Nucleus accumbens (tissue), 56 donors: ENCODE data around the gene UCN2.
A peak's percentile ranks its signal among the peaks of the same experiment; 100 is the strongest.

Experiments used
- DNase-seq, 56 donors: peaks; one replicate each; lab custom pipeline; 2025; lab: John Stamatoyannopoulos, UW

UCN2 gene

DNA sequence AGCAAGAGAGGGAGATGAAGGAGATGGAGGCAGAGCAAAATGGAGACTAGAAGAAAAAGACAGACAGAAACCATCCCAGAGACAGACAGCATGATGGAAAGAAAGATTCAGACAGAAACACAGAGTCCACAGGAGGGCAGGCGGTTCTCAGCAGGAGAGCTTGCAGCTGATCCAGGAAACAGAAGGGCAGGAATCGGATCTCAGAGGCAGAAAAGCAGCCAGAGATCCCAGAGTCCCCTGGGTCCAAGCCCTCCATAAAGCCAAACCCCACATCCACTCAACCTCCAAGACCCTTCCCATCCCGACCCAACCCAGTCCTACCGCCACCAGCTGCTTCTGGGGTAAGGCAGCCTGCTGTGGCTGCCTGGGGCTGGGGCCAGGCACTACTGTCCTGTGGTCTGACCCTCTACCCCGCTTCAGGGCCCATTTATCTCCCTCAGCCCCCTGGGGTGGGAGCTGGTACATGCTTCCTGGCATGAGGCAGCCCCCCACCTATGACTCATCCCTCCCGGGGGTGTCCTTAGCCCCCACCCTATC, at the start of gene UCN2:
Gene UCN2 (minus strand): TSS at position 400 of the 537 bp plus-strand sequence. CDS start 657 bp downstream, outside the sequence.
- DNase-seq, result no peak

GRCh38 chr3:48612309-48612708, 48.7 kb upstream of the UCN2 start:
- no peak for DNase-seq

GRCh38 chr3:48609088-48610005, 45.8 kb upstream of the UCN2 start, which contains the start of gene UQCRC1:
Gene UQCRC1, minus strand, starts transcription at chr3:48609646. Its CDS starts 26 bp downstream, at chr3:48609620.
- peak in 55 of 56 donors; percentile 15 to 93 (median 84) for DNase-seq

DNA sequence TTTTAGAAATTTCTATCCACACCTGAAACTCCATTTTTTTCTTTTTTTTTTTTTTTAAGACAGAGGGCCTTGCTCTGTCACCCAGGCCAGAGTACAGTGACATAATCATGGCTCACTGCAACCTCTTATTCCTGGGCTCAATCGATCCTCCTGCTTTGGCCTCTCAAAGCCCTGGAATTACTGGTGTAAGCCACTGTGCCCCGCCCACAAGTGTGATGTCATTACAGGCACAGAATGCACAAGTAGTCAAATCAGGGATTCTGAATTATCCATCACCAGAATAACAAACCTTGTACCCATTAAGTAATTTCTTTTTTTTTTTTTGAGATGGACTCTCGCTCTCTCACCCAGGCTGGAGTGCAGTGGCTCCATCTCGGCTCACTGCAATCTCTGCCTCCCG, 43.9 kb upstream of the UCN2 start:
- DNase-seq, result no peak

DNA sequence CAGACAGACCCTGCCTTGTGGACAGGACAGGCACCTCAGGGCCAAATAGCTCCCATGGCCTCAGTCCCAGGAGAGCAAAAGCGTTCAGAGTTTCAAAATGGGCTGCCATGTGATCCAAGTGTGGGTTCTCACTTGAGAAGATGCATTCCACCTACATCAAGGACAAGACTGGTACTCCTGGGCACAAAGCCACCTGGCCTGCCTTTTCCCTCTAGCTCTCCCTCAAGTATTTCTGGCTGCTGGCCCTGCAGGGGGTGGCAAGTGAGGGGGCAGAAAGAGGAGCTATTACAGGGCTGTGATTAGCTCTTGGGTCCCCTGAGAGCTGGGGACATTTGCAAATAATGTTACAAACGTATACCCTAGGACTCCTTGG, 38.0 kb upstream of the UCN2 start:
- no peak for DNase-seq

DNA sequence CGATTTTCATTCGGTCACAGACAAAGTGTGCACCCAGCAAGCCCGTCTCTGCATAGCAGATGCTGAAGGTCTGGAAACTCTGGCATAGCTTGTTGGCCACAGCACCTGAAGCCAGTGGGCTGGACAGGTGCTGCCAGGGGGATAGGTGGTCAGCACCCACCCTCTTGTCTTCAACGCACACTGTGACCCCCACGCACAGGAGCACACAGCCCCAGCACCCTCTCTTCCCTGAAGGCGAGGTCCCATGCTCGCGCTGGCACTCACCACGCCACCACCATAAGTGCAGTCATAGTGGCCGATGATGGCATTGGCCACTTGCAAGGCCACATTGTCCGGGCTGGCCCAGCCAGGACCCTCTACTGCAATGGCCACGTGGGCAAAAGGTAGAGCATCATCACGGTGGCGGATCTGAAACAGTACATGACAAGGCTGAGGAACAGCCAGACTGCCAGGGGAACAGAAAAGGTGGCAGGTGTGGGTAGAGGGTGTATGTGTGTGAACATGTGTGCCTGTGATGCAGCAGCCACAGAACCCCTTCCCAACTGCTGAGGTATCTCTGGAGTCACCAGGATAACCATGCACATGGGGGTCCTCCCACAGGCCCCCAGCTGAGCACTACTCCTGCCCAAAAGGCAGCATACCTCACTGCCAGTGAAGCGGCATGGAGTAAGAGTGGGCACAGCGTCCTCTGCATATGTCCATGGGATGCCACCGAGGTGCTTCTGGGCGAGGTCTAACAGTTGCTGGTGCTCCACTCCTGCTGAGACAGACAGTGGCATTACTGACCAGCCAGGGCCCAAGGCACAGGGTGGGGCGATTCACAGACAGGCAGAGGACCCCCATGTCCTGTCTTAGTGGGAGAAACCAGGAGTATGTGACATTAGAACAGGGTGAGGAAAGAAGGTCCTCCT, 37.4 kb upstream of the UCN2 start:
- DNase-seq, result no peak

- no peak for DNase-seq
These were observed 36.1 kb upstream of the UCN2 start for GRCh38 chr3:48599509-48600285.

- DNase-seq, result no peak
These were observed 35.5 kb upstream of the UCN2 start for GRCh38 chr3:48599077-48599501.

DNA sequence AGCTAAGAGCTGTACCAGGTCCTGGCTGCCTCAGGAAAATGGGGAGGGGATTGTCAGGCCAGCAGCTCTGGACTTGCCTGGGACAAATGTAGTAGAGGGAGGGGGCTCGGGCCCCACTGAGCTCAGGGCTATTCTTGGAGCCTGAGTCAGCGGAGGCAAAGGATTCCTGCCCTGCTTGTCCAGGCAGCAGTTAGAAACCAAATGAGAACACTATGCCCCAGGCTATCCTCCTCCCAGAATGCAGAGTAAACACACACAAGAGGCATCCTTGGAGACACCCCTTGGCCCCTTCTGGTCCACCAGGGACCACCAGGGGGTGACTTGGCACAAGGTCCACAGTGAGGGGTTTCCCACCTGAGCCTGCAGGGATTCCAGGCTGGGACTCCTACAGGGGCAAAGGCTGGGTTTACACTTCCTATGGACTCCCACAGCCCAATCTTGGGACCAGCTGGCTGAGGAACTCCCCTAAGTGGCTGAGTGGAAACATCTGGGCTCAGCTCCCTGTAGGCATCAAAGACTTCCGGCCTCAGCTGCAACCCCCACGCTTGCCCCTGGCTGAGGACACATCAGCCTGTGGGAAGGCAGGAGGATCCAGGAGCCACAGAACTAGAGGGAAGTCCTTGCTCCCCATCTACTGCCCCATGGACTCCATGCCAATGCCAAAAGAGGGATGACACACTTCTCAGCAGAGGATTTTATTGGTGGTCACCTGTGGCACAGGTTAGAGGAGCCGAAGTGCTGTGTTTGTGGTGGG, 34.9 kb upstream of the UCN2 start:
- no peak for DNase-seq

GRCh38 chr3:48597408-48597800, 33.8 kb upstream of the UCN2 start:
- DNase-seq, result no peak

DNA sequence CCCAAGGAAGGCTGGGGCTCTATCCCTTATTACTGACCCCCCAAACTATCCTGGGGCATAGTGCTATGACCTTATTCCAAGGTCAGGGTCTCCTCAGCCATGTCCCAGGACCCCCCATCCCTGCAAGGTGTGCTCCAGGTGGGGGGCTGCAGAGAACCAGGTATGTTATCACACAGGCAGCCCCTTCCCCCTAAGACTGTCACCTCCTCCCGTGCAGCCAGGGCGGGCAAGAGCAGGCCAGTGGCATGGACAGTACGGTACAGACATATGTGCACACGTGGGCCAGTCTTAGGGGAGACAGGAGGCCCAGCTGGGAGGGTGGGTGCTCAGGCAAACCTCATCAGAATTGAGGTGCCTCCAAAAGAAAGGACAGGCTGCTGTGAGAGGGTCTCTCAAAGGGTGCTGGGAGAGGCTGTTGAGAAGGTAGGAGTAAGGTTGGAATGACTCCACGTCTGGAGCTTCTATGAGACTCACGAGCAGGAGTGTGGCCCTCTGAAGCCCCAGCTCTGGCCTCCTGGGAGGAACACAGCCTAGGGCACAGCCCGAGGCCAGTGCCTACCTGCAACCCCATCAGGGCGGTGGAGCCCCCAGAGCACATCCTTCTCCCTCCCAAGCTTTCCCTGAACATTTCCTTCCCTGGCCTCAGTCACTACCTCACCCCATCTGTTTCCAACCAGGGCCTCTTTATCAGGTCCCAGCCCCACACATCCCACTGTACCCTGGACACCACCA, 33.3 kb upstream of the UCN2 start:
- DNase-seq, result no peak

GRCh38 chr3:48596157-48596556, 32.6 kb upstream of the UCN2 start:
- DNase-seq, result no peak

- peak in 4 of 56 donors; percentile 13 to 75 (median 42) for DNase-seq
These were observed 32.0 kb upstream of the UCN2 start for GRCh38 chr3:48595526-48596121.

- DNase-seq, result peak in 1 of 56 donors; percentile 59
These were observed 31.5 kb upstream of the UCN2 start, which contains the start of gene COL7A1 for GRCh38 chr3:48595075-48595525. Gene COL7A1, minus strand, starts transcription at chr3:48595329. Its CDS starts 170 bp downstream, at chr3:48595159.

GRCh38 chr3:48594417-48595049, 31.0 kb upstream of the UCN2 start:
- peak in 1 of 56 donors; percentile 45 for DNase-seq

- DNase-seq, result no peak
These were observed 29.8 kb upstream of the UCN2 start for GRCh38 chr3:48593337-48593736.

DNA sequence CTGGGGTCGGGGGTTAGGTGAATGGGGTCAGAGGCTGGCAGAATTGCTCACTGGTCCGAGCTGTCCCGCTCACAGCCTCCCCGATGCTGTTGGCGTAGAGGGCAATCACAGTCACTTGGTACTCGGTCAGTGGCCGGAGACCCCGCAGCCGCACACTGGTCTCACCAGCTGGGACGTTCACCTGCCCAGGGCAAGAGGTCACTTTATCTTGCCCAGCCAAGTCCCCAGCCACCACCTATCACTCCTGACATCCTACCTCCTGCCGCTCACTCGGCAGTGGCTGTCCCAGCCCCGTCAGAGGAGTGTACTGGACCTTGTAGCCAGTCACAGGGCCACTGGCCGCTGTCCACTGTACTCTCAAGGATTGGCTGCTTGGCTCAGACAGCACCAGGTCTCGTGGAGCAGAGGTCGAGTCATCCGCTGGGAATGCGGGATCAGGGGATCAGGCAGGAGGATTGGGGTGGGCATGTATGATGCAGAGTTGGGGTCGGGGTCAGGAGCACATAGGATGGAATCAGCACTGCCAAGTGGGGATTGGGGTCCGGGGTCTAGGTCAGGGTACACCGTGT, 29.0 kb upstream of the UCN2 start:
- DNase-seq, result no peak
